Effector memory CD4-positive, alpha-beta T cell (primary cell): ENCODE measurements around the gene CPSF4.

Experiments used
- DNase-seq, 3 donors: peaks; one replicate each; pipeline ENCODE4 v3.0.0-alpha.2; 2020
- H3K27ac ChIP-seq: 2 replicates; pipeline ENCODE4 v1.7.0; 2013; ENCODE audit warnings: mild to moderate bottlenecking, low read length, moderate library complexity; ENCODE audit not compliant: insufficient read depth, poor library complexity, severe bottlenecking
- H3K27me3 ChIP-seq: replicated peaks from 2 replicates; pipeline ENCODE4 v1.7.0; 2013; ENCODE audit warnings: mild to moderate bottlenecking, low read length; ENCODE audit not compliant: insufficient read depth, control insufficient read depth, poor library complexity, severe bottlenecking
- H3K36me3 ChIP-seq: 2 replicates; pipeline ENCODE4 v1.7.0; 2013; ENCODE audit warnings: mild to moderate bottlenecking, low read length, moderate library complexity; ENCODE audit not compliant: control insufficient read depth, insufficient read depth
- H3K4me1 ChIP-seq: 2 replicates; pipeline ENCODE4 v1.7.0; 2013; ENCODE audit warnings: low read length, mild to moderate bottlenecking; ENCODE audit not compliant: control insufficient read depth, insufficient read depth, poor library complexity, severe bottlenecking
- H3K4me3 ChIP-seq: 2 replicates; pipeline ENCODE4 v1.7.0; 2013; ENCODE audit warnings: low read length, low read depth, mild to moderate bottlenecking; ENCODE audit not compliant: insufficient read depth, poor library complexity, severe bottlenecking
- H3K9me3 ChIP-seq: 2 replicates; pipeline ENCODE4 v1.7.0; 2013; ENCODE audit warnings: mild to moderate bottlenecking, low read length, moderate library complexity; ENCODE audit not compliant: control insufficient read depth
- total RNA-seq, 3 donors: gene quantifications; one replicate each; lab custom pipeline; 2026; lab: John Stamatoyannopoulos, UW

The CPSF4 gene
- total RNA-seq = 26.1 to 36.5 (median 30.2) reads per million in 3 donors

- Histone ChIP-seq H3K4me3 (peak within 1 kb of the TSS; percentile 81), H3K9me3 (no peaks in the 10 kb centered on the region), H3K4me1 (peaks cover 9% of the 10 kb centered on the region), H3K27ac (peak within 1 kb of the TSS; percentile 65), H3K27me3 (no peaks in the 10 kb centered on the region), H3K36me3 (peaks cover 10% of the 10 kb centered on the region)
- peak; percentile 73 to 76 (median 74) for DNase-seq
Measured at GRCh38 chr7:99438573-99439480, at the start of gene CPSF4, which contains the start of gene PTCD1. Gene CPSF4, plus strand, starts transcription at chr7:99438943. Its CDS starts 140 bp downstream, at chr7:99439083. Gene PTCD1, minus strand, starts transcription at chr7:99438798. Its CDS starts 3,556 bp downstream, at chr7:99435242.

DNA sequence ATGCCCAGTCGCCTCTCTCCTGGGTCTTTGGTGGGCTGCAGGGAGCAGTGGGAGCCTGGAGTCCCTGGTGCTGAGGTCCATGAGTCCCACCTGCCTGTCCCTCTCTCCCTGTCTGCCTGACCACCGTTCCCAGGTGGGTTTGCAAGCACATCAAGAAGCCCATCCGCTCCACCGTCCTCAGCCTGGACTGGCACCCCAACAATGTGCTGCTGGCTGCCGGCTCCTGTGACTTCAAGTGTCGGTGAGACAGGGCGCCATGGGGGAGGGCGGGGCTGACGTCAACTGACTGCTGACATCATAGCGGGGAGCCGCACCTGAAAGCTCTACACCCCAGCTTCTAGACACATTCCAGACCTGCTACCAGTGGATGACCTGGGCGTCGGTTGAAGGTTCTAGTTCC lies 49.0 kb upstream of the CPSF4 start:
- Histone ChIP-seq H3K27ac (no peak overlapping the region), H3K9me3 (no peaks in the 10 kb centered on the region), H3K27me3 (no peaks in the 10 kb centered on the region), H3K4me3 (no peak overlapping the region), H3K4me1 (peaks cover 21% of the 10 kb centered on the region), H3K36me3 (peaks cover 70% of the 10 kb centered on the region)
- no peak for DNase-seq

DNA sequence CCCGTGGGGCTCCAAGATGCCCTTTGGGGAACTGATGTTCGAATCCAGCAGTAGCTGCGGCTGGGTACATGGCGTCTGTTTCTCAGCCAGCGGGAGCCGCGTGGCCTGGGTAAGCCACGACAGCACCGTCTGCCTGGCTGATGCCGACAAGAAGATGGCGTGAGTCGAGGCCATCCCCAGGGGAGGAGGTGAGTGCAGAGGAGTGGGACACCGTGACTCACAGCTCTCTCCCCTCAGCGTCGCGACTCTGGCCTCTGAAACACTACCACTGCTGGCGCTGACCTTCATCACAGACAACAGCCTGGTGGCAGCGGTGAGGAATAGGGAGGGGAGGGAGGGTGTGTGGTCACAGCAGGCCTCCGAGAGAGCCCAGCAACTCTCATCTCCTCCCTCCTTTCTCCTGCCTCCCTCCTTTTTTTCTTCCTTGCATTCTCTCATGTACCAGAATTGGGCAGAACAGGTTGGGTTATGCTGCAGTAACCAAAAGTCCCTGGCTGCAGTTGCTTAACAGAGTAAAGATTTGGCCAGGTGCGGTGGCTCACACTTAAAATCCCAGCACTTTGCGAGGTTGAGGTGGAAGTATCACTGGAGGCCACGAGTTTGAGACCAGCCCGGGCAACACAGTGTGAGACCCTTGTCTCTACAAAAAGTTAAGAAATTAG lies 47.7 kb upstream of the CPSF4 start:
- Histone ChIP-seq H3K4me1 (peaks cover 17% of the 10 kb centered on the region), H3K27me3 (no peaks in the 10 kb centered on the region), H3K36me3 (peaks cover 78% of the 10 kb centered on the region), H3K9me3 (no peaks in the 10 kb centered on the region), H3K4me3 (no peak overlapping the region), H3K27ac (no peak overlapping the region)
- DNase-seq = no peak

DNA sequence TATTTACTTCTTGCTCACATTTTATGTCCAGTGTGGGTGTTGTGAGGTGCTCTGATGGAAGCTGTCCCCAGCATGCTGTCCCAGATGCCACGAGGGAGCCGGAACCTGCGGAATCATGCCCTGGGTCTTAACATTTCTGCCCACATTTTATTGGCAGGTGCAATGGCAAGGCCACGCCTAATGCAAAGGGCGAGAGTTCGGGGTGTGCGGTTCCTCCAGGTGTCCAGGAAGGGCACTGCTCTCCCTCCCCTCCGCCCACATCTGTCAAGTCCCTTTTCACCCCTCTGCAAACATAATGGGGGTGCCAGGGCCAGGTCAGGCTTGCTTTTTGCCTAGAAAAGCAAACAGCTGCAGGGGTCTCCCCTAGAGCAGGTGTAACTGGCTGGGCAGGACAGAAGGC lies 46.7 kb upstream of the CPSF4 start:
- Histone ChIP-seq H3K4me3 (no peak overlapping the region), H3K36me3 (peaks cover 75% of the 10 kb centered on the region), H3K27ac (peak overlapping the region; percentile 74)

GRCh38 chr7:99392659-99393354 lies 45.9 kb upstream of the CPSF4 start:
- H3K27ac ChIP-seq = peak overlapping the region; percentile 74
- H3K4me1 ChIP-seq = peaks cover 17% of the 10 kb centered on the region
- peaks cover 74% of the 10 kb centered on the region for H3K36me3 ChIP-seq
- no peaks in the 10 kb centered on the region for H3K9me3 ChIP-seq
- H3K27me3 ChIP-seq = no peaks in the 10 kb centered on the region
- DNase-seq = peak; percentile 70 to 84 (median 81)
- peak overlapping the region; percentile 45 for H3K4me3 ChIP-seq

More for the DNA sequence above, 46.7 kb upstream of the CPSF4 start:
- Histone ChIP-seq H3K27me3 (no peaks in the 10 kb centered on the region), H3K9me3 (no peaks in the 10 kb centered on the region), H3K4me1 (peaks cover 17% of the 10 kb centered on the region)
- no peak for DNase-seq

DNA sequence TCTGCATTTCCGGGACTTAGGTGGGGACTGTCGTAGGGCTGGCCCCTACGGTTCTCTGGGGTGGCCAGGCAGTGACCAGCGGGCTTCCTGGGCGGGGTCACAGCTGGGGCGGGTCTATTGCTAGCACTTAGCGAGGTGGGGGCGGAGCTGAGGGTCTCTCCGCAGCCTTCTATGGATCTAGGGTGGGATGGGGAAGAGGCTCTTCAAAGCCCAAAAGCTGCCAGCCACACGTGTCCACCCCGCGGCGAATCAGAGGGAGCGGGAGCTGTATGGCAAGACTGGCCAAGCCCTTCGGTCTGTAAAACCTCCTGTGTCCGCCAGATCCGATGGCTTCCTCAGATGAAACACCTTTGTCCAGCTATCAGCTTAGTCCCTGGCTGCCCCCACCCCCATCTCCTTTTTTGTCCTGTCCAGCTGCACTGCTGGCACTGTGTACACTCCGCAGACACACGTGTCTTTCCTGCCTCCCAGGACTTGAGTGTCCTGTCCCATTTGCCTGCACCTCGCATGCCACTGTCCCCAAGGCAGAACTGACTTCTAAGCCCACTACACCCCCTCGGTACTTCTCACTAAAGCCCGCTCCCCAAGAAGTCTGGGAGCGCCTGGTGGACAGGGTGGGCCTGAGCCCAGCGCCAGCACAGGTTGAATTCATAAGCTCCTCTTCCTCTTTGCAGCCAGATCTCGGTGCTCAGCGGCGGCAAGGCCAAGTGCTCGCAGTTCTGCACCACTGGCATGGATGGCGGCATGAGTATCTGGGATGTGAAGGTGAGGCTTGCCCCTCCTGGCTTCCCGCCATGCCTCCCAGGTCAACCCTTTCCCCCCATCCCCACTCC lies 45.2 kb upstream of the CPSF4 start:
- Histone ChIP-seq H3K4me1 (peaks cover 17% of the 10 kb centered on the region), H3K36me3 (peaks cover 69% of the 10 kb centered on the region), H3K27me3 (no peaks in the 10 kb centered on the region), H3K27ac (peak overlapping the region; percentile 74), H3K4me3 (peak overlapping the region; percentile 45), H3K9me3 (no peaks in the 10 kb centered on the region)
- no peak for DNase-seq

- no peak for DNase-seq
- no peak overlapping the region for H3K4me3 ChIP-seq
- H3K36me3 ChIP-seq = peaks cover 67% of the 10 kb centered on the region
- no peaks in the 10 kb centered on the region for H3K9me3 ChIP-seq
- H3K27me3 ChIP-seq = no peaks in the 10 kb centered on the region
- peaks cover 17% of the 10 kb centered on the region for H3K4me1 ChIP-seq
- peak overlapping the region; percentile 74 for H3K27ac ChIP-seq
Measured at GRCh38 chr7:99394188-99394502, 44.6 kb upstream of the CPSF4 start.

DNA sequence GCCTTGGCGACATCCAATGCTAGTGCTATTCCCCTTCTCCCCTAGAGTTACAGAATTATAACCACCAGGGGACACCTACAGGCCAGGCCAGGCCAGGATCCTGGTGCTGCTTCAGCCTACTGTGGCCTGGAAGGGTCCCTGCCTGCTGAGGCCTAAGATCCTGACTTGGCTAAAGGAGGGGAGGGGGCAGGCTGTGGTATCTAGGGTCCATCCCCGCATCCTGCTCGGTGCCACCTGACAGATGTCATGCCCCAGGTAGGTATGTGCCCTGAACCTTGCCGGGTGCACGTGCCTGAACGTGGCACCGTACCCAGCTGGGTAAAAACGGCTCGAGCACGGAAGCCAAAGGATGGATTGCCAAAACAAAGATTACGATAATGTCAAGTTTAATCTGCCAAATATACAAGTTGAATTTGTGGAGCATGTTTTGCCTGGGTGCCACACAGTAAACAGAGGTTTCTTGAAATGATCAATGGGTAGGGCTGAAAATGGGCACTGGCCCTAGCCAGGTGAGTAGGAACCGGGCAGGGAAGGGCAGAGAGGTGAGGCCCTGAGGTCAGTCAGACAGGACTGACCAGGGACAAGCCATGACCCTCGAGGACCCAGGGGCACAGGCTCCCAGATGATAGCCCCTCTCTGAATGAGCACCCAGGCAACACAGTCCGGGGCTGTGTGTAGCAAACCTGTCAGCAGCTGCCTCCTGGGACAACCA lies 43.0 kb upstream of the CPSF4 start:
- H3K4me1 ChIP-seq = peaks cover 17% of the 10 kb centered on the region
- no peaks in the 10 kb centered on the region for H3K9me3 ChIP-seq
- H3K36me3 ChIP-seq = peaks cover 58% of the 10 kb centered on the region
- DNase-seq = no peak
- no peak overlapping the region for H3K27ac ChIP-seq
- no peak overlapping the region for H3K4me3 ChIP-seq
- H3K27me3 ChIP-seq = no peaks in the 10 kb centered on the region
